ENCODE results near the gene VDR.

Gene VDR

GRCh38 chr12:47860279-47860841, 44.4 kb downstream of the VDR start:
- H3K4me1 ChIP-seq (ENCODE audit: control insufficient read depth, insufficient read depth, low read length), result no peaks in the 10 kb centered on the region
- H3K4me3 ChIP-seq (ENCODE audit: low read length), result no peak overlapping the region
- H3K9ac ChIP-seq (ENCODE audit: low read length), result no peak overlapping the region
- H3K27ac ChIP-seq (ENCODE audit: low read depth, low read length), result no peak overlapping the region
- peaks cover 2% of the 10 kb centered on the region for H3K36me3 ChIP-seq (ENCODE audit: control insufficient read depth, insufficient read depth, low read length)
- no peaks in the 10 kb centered on the region for H3K27me3 ChIP-seq (ENCODE audit: control insufficient read depth, insufficient read depth, low read length)

- H3K36me3 ChIP-seq (ENCODE audit: control insufficient read depth, insufficient read depth, low read length), result peaks cover 6% of the 10 kb centered on the region
- H3K27me3 ChIP-seq (ENCODE audit: control insufficient read depth, insufficient read depth, low read length), result no peaks in the 10 kb centered on the region
- no peak overlapping the region for H3K4me3 ChIP-seq (ENCODE audit: low read length)
- no peaks in the 10 kb centered on the region for H3K4me1 ChIP-seq (ENCODE audit: control insufficient read depth, insufficient read depth, low read length)
- H3K27ac ChIP-seq (ENCODE audit: low read depth, low read length), result no peak overlapping the region
- no peak overlapping the region for H3K9ac ChIP-seq (ENCODE audit: low read length)
These were observed 46.1 kb downstream of the VDR start for GRCh38 chr12:47858511-47859266.

GRCh38 chr12:47856721-47857575, 47.8 kb downstream of the VDR start:
- Histone ChIP-seq H3K36me3 (ENCODE audit: control insufficient read depth, insufficient read depth, low read length) (peaks cover 6% of the 10 kb centered on the region), H3K4me3 (ENCODE audit: low read length) (no peak overlapping the region), H3K27ac (ENCODE audit: low read depth, low read length) (no peak overlapping the region), H3K9ac (ENCODE audit: low read length) (no peak overlapping the region), H3K4me1 (ENCODE audit: control insufficient read depth, insufficient read depth, low read length) (no peaks in the 10 kb centered on the region), H3K27me3 (ENCODE audit: control insufficient read depth, insufficient read depth, low read length) (no peaks in the 10 kb centered on the region)

- Histone ChIP-seq H3K36me3 (ENCODE audit: control insufficient read depth, insufficient read depth, low read length) (peaks cover 6% of the 10 kb centered on the region), H3K4me3 (ENCODE audit: low read length) (no peak overlapping the region), H3K9ac (ENCODE audit: low read length) (no peak overlapping the region), H3K27ac (ENCODE audit: low read depth, low read length) (no peak overlapping the region), H3K27me3 (ENCODE audit: control insufficient read depth, insufficient read depth, low read length) (no peaks in the 10 kb centered on the region), H3K4me1 (ENCODE audit: control insufficient read depth, insufficient read depth, low read length) (no peaks in the 10 kb centered on the region)
These were observed 48.7 kb downstream of the VDR start for GRCh38 chr12:47856094-47856493.

GRCh38 chr12:47855502-47855901, 49.3 kb downstream of the VDR start:
- Histone ChIP-seq H3K36me3 (ENCODE audit: control insufficient read depth, insufficient read depth, low read length) (peaks cover 6% of the 10 kb centered on the region), H3K27me3 (ENCODE audit: control insufficient read depth, insufficient read depth, low read length) (no peaks in the 10 kb centered on the region), H3K4me1 (ENCODE audit: control insufficient read depth, insufficient read depth, low read length) (no peaks in the 10 kb centered on the region)

GRCh38 chr12:47854531-47854930, 50.3 kb downstream of the VDR start:
- H3K27ac ChIP-seq (ENCODE audit: low read depth, low read length), result no peak overlapping the region
- H3K27me3 ChIP-seq (ENCODE audit: control insufficient read depth, insufficient read depth, low read length), result no peaks in the 10 kb centered on the region
- no peak overlapping the region for H3K4me3 ChIP-seq (ENCODE audit: low read length)
- no peak overlapping the region for H3K9ac ChIP-seq (ENCODE audit: low read length)
- H3K36me3 ChIP-seq (ENCODE audit: control insufficient read depth, insufficient read depth, low read length), result peaks cover 6% of the 10 kb centered on the region
- no peaks in the 10 kb centered on the region for H3K4me1 ChIP-seq (ENCODE audit: control insufficient read depth, insufficient read depth, low read length)

More at GRCh38 chr12:47855502-47855901, 49.3 kb downstream of the VDR start:
- no peak overlapping the region for H3K4me3 ChIP-seq (ENCODE audit: low read length)
- no peak overlapping the region for H3K27ac ChIP-seq (ENCODE audit: low read depth, low read length)
- no peak overlapping the region for H3K9ac ChIP-seq (ENCODE audit: low read length)

- H3K4me1 ChIP-seq (ENCODE audit: control insufficient read depth, insufficient read depth, low read length), result no peaks in the 10 kb centered on the region
- no peak overlapping the region for H3K4me3 ChIP-seq (ENCODE audit: low read length)
- no peaks in the 10 kb centered on the region for H3K27me3 ChIP-seq (ENCODE audit: control insufficient read depth, insufficient read depth, low read length)
- no peak overlapping the region for H3K27ac ChIP-seq (ENCODE audit: low read depth, low read length)
- H3K9ac ChIP-seq (ENCODE audit: low read length), result no peak overlapping the region
- H3K36me3 ChIP-seq (ENCODE audit: control insufficient read depth, insufficient read depth, low read length), result peaks cover 6% of the 10 kb centered on the region
These were observed 52.7 kb downstream of the VDR start for GRCh38 chr12:47852096-47852571.

- H3K27ac ChIP-seq (ENCODE audit: low read depth, low read length), result no peak overlapping the region
- H3K9ac ChIP-seq (ENCODE audit: low read length), result no peak overlapping the region
- no peak overlapping the region for H3K4me3 ChIP-seq (ENCODE audit: low read length)
- no peaks in the 10 kb centered on the region for H3K4me1 ChIP-seq (ENCODE audit: control insufficient read depth, insufficient read depth, low read length)
- peaks cover 9% of the 10 kb centered on the region for H3K36me3 ChIP-seq (ENCODE audit: control insufficient read depth, insufficient read depth, low read length)
- H3K27me3 ChIP-seq (ENCODE audit: control insufficient read depth, insufficient read depth, low read length), result no peaks in the 10 kb centered on the region
These were observed 53.4 kb downstream of the VDR start for GRCh38 chr12:47851303-47851952.

GRCh38 chr12:47850153-47851084, 54.4 kb downstream of the VDR start:
- Histone ChIP-seq H3K4me3 (ENCODE audit: low read length) (no peak overlapping the region), H3K4me1 (ENCODE audit: control insufficient read depth, insufficient read depth, low read length) (no peaks in the 10 kb centered on the region), H3K27ac (ENCODE audit: low read depth, low read length) (no peak overlapping the region), H3K9ac (ENCODE audit: low read length) (no peak overlapping the region), H3K36me3 (ENCODE audit: control insufficient read depth, insufficient read depth, low read length) (peaks cover 14% of the 10 kb centered on the region), H3K27me3 (ENCODE audit: control insufficient read depth, insufficient read depth, low read length) (no peaks in the 10 kb centered on the region)

GRCh38 chr12:47849261-47849660, 55.5 kb downstream of the VDR start:
- Histone ChIP-seq H3K4me1 (ENCODE audit: control insufficient read depth, insufficient read depth, low read length) (no peaks in the 10 kb centered on the region), H3K27me3 (ENCODE audit: control insufficient read depth, insufficient read depth, low read length) (no peaks in the 10 kb centered on the region), H3K9ac (ENCODE audit: low read length) (no peak overlapping the region), H3K36me3 (ENCODE audit: control insufficient read depth, insufficient read depth, low read length) (peaks cover 11% of the 10 kb centered on the region), H3K4me3 (ENCODE audit: low read length) (no peak overlapping the region), H3K27ac (ENCODE audit: low read depth, low read length) (no peak overlapping the region)

GRCh38 chr12:47848853-47849252, 55.9 kb downstream of the VDR start:
- H3K27ac ChIP-seq (ENCODE audit: low read depth, low read length), result no peak overlapping the region
- no peaks in the 10 kb centered on the region for H3K27me3 ChIP-seq (ENCODE audit: control insufficient read depth, insufficient read depth, low read length)
- no peaks in the 10 kb centered on the region for H3K4me1 ChIP-seq (ENCODE audit: control insufficient read depth, insufficient read depth, low read length)
- H3K36me3 ChIP-seq (ENCODE audit: control insufficient read depth, insufficient read depth, low read length), result peaks cover 9% of the 10 kb centered on the region
- no peak overlapping the region for H3K9ac ChIP-seq (ENCODE audit: low read length)
- no peak overlapping the region for H3K4me3 ChIP-seq (ENCODE audit: low read length)
